Measurements from ENCODE around the gene WNT11.
"Not testable (repeated sequence)": the region's sequence is repeated elsewhere in the genome, so short reads cannot be mapped to it uniquely, and the experiment has no call there.

The WNT11 gene

GRCh38 chr11:76201672-76202412, 4.5 kb downstream of the WNT11 start:
- DNase-seq (ENCODE audit: low read depth), result no peak

- no peak for DNase-seq (ENCODE audit: low read depth)
These were observed 5.2 kb downstream of the WNT11 start for GRCh38 chr11:76201056-76201455.

DNA sequence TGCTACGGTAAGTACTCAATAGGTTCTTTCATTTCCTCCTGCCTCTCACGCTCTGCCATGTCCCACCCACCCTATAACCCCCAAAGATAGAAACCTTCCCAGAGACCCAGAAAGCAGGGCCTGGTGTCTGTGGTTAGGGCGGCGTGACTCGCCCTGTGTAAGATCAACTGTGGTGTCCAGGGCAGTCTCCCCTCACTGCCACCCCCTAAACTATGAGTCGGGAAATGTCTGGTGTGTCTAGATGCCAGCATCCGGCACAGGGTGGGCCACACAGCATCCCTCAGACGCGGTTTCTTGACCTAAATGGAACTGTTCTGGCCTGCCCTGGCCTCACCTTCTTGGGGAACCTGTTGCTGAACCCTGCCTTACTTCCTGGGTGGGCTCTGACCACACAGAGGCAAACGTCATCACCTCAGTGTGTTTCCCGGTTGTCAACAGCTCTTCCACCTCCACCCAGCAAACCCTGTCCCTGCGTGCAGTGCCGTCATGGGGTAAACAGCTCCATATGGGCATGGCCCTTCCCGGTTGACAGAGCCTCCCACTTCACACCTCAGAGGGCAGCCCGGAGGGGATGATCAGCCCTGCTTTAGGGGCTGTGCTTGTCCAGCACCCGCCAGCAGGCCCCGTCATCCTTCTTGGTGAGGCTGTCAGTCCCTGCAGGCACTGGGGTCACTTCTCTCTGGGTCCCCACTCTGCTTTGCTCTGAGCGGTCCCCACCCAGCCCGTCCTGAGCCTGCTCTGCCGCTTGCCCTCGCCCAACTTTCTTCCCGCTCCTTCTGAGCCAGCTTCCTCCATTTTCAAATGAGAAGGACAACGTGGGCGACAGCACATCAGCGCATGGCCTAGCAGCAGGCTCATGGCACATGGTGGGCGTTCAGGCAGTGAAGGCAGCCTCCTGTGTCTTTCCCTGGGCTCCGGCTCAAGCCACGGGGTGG, 6.0 kb downstream of the WNT11 start:
- DNase-seq (ENCODE audit: low read depth), result no peak

DNA sequence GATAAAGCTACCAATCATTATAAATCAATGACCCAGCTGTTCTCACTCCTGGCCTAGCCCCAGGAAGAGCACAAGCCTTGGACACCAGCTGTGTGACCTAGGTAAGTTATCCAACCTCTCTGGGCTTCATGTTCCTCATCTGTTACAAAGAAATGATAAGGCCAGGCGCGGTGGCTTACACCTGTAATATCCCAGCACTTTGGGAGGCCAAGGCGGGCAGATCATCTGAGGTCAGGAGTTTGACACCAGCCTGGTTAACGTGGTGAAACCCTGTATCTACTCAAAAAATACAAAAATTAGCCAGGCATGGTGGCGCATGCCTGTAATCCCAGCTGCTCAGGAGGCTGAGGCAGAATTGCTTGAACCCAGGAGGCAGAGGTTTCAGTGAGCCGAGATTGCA, 7.6 kb downstream of the WNT11 start:
- not testable (repeated sequence) for DNase-seq (ENCODE audit: low read depth)

- DNase-seq (ENCODE audit: low read depth), result no peak
These were observed 8.2 kb downstream of the WNT11 start for GRCh38 chr11:76197941-76198640.

DNA sequence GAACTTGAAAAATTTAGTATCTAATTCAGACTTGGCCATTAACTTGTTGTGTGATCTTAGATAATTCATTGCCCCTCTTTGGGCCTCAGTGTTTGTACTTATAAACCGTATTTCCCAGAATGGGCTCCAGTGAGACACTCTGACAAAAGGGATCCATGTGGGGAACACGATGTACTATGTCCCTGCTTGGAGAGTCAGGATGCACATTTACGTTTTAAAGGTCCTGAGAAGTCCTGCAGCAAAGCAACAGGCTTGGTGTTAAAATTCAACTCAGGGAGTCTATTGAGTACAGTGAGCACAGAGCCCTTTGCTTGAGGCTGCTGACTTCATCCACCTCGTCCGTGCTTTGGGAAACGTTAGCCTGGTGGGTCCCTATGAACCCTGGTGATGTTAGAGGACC, 9.0 kb downstream of the WNT11 start:
- DNase-seq (ENCODE audit: low read depth), result no peak

DNA sequence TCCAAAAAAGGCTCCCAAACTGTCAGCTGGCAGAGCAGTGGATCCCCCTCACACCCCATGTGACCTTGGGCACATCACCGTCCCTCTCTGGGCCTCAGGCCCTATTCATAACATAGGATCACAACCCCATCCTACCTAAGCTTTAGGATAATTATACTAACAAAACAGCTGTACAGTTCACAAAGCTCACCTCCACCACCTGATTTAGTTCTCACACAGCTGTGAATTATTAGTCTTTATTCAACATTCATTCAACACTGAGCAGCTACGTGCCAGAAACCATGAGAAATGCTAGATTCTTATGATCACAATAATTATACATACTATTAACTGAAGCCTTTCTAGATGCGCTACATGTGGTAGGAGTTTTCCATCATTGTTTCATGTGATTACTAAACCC, 9.5 kb downstream of the WNT11 start:
- no peak for DNase-seq (ENCODE audit: low read depth)

- DNase-seq (ENCODE audit: low read depth), result no peak
These were observed 11.2 kb downstream of the WNT11 start for GRCh38 chr11:76194872-76195668.

DNA sequence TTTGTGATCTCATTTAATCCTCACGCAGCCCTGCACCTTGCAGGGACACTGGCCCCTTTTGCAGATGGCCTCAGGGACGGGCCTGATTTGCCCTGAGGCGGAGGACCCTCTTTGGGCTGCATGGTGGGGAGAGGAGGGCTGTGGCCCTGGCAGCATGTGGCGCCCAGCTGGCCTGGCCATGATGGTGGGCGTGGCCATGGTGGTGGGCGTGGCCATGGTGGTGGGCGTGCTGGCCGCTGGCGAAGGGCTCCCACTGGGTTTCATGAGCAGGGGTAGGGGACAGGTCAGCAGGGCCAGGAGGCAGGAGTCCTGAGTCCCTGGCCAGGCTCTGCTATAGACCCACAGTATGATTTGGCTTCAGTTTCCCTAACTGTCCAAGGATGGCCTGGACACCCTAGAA, 13.1 kb downstream of the WNT11 start:
- DNase-seq (ENCODE audit: low read depth), result no peak

- no peak for DNase-seq (ENCODE audit: low read depth)
These were observed 15.9 kb downstream of the WNT11 start for GRCh38 chr11:76190376-76190775.

DNA sequence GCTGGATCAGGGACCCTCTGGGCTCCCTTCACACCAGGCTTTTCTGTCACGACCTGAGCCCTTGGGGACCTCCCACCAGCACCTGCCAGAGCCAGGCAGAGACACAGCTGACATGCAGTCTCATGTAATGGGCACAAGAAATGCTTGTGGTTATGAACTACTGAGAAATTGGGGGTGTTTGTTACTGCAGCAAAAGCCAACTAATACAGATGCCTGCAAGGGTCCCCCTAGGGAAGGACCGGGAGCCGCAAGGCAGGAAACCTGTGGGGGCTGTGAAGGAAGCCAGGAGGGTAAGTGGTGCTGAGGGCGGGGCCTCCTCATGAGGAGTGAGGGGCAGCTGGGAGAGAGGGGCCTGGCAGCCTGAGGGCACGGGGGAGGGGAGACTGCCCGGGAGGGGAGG, 16.6 kb downstream of the WNT11 start:
- DNase-seq (ENCODE audit: low read depth), result no peak

DNA sequence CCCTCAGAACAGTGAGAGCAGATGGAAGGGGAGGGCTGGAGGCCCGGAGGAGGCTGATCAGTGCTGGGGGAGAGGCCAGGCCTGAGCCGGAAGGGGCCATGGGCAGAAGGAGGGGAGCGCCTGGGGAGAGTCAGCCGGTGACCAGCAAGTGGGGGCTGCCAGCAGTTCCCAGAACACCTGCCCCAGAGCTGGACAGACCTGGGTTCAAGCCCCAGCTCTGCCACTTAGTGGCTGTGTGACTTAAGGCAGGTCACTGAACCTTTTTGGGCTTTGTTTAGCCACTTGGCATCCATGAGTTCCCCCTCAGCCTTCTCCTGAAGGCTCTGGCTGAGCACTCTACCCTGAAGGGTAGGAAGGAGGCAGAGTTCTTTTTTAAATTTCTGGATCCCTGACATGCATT, 17.4 kb downstream of the WNT11 start:
- DNase-seq (ENCODE audit: low read depth), result no peak

DNA sequence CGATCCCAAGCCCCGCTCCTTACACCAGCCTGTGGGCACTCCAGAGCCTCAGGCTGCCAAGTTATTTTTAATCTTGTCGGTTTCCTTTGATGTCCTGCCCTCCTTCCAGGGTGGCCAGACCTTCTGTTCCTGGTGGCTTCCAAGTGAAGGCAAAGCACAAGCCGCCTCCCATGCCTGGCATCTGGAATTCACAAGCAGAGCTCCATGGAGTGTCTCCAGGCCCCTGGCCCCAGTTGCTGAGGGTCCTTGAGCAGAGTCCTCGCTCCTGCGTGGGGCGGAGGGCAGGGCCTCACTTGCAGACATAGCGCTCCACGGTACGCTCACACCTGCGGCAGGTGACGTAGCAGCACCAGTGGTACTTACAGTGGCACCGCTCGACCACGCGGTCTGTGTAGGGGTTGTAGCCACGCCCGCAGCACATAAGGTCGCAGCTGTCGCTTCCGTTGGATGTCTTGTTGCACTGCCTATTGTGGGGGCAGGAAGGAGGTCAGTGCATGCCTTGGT, 19.5 kb downstream of the WNT11 start:
- no peak for DNase-seq (ENCODE audit: low read depth)

- DNase-seq (ENCODE audit: low read depth), result no peak
These were observed 20.3 kb downstream of the WNT11 start for GRCh38 chr11:76185931-76186401.

GRCh38 chr11:76185511-76185910, 20.8 kb downstream of the WNT11 start:
- no peak for DNase-seq (ENCODE audit: low read depth)

- no peak for DNase-seq (ENCODE audit: low read depth)
These were observed 21.7 kb downstream of the WNT11 start for GRCh38 chr11:76184551-76184993.

- no peak for DNase-seq (ENCODE audit: low read depth)
These were observed 24.9 kb downstream of the WNT11 start for GRCh38 chr11:76181371-76181770.

DNA sequence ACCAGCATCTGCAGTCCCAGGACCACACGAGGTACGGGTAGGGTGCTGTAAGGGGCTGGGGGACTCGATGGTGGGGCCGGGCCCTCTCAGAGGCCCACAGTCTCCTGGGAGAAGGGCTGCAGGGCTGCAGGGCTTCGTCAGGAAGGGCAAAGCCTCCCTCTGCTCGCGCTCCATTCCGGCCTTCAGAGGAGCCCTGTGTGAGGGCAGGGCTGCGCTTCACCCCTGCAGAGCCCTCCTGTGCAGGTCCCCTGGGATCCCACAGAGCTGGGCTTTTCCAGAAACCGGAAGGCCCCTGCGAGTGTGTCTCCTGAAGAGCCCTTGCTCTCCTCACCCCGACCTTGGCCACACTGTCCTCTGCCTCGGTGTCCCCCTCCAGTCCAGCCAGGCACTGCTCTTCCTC, 27.2 kb downstream of the WNT11 start:
- no peak for DNase-seq (ENCODE audit: low read depth)

- no peak for DNase-seq (ENCODE audit: low read depth)
These were observed 29.0 kb downstream of the WNT11 start for GRCh38 chr11:76177250-76177686.

- DNase-seq (ENCODE audit: low read depth), result no peak
These were observed 29.8 kb downstream of the WNT11 start for GRCh38 chr11:76176463-76176862.

DNA sequence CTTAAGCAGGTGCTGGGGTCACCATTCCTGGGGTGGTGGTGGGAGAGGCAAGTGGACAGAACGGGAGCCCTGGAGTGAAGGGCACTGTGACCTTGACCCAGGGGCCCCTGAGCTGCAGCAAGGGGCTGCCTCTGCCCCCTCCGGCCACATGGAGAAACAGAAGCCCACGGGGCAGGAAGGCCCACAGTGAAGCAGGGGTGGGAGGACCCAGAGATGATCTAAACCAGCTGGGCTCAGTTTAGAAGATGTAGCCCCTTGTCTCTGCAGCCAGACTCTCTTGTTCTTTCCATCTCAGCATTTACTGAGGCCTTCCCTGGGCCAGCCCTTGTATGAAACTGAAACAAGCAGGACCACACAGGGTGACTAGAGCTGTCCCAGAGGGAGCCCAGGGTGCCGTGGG, 30.5 kb downstream of the WNT11 start:
- DNase-seq (ENCODE audit: low read depth), result no peak

Measured in T-helper 22 cell (primary cell).